Caki2 (cell line): ENCODE data around the gene AMH. TPM values are rescaled to one million over a fixed set of nuclear protein-coding genes. Genes with fewer than 3 reads are reported as not detected.

Source experiments
- DNase-seq: peaks from one replicate; pipeline ENCODE4 v3.0.0-alpha.2; 2015; ENCODE audit warnings: low read depth
- in situ Hi-C: cut with HindIII; loops from 2 replicates; pipeline ENCODE4 v1.10.0; 2016; ENCODE audit warnings: low sequenced_read_pairs, low pct_unique_long_range_greater_than_20kb, mixed read lengths
- total RNA-seq: library from RNA; depleted of rRNA; stranded (reverse); fragments of >200 nt; shearing (Covaris generic); gene quantifications from 2 replicates; pipeline ENCODE4 v1.2.3, GENCODE V29; 2014; ENCODE audit warnings: low replicate concordance

AMH gene
- total RNA-seq, 1 experiment from 2014 or later, result 3.0 TPM

DNA sequence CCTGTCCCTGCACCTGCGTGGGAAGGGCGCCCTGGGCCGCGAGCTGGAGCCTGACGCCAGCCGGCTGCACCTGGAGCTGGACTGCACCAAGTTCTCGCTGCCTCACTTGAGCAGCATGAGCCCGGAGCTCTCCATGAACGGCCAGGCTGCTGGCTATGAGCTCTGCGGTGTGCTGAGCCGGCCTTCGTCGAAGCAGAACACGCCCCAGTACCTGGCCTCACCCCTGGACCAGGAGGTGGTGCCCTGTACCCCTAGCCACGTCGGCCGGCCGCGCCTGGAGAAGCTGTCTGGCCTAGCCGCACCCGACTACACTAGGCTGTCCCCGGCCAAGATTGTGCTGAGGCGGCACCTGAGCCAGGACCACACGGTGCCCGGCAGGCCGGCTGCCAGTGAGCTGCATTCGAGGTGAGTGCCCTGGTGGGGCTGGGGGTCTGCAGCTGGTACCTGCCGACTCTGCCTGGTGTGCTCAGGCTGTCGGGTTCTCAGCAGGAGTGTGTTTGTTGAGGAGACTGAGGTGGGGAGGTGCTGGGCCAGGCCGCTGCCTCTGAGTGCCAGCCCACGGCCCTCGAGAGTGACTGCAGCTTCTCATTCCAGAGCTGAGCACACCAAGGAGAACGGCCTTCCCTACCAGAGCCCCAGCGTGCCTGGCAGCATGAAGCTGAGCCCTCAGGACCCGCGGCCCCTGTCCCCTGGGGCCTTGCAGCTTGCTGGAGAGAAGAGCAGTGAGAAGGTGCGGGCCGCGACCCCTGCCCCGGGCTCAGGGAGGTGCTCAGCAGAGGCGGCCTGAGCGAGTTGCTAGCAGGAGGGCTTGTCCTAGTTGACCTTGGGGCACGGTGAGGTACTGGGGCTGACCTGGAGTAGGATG, 32.5 kb upstream of the AMH start:
- no peak for DNase-seq
- in situ Hi-C loops, result no loop called here

DNA sequence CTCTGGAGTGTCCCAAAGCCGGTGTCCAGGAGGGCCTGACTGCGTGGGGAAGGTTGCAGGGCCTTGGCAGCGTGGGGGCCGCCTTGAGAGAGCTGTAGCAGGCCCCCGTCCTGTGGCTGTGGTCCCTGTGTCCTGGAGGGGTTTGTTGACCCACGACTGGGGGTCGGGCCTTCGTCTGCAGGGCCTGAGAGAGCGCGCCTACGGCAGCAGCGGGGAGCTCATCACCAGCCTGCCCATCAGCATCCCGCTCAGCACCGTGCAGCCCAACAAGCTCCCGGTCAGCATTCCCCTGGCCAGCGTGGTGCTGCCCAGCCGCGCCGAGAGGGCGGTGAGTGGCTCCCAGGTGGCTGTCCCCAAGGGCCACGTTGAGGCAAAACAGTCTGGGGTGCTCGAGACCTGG, 31.5 kb upstream of the AMH start:
- in situ Hi-C loops, result no loop called here
- DNase-seq, result no peak

DNA sequence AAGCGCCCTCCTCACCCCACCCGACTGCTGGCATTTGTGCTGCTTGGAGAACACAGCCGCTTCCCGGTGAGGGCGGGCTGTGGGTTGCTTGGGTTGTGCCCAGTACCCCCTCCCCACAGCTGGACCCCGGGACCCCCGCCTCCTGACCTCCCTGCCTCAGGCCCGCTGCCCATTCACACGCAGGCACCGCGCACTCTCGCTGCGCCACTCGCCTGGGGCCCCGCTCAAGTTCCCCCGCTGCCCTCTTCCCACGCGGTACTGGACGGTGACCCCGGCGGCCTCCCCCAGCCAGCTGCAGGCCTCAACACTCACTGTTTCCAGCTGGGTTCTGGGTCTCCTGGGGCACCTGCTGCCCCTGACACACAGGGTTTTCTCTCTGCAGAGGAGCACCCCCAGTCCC, 29.4 kb upstream of the AMH start:
- in situ Hi-C loops, result no loop called here
- DNase-seq, result no peak

DNA sequence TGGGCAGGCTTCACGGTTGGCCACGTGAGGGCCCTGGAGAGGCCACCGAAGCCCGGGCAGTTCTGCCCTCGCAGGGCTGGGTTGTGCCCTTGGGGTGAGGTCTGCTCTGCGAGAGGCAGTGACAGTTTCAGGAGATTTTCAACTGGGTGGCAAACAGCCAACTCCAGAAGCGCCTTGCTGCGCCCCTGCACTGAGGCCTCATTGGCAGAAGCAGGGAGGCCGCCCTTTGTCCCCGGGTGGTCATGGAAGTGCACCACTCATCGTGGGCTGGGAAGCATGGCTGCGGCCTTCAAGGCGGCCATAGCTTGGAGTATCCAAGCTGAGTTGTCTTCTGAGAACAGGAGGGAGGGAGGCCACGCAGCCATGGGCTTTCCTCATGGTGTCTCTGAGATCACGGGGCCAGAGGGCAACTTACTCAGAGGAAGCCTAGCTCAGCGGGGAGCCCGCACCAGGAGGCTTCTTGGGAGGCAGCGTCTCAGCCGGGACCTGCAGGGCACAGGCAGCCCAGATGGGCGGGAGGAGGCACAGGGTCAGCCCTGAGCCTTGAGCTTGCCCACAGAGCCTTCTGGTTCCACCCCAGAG, 27.8 kb upstream of the AMH start:
- in situ Hi-C loops, result no loop called here
- no peak for DNase-seq

DNA sequence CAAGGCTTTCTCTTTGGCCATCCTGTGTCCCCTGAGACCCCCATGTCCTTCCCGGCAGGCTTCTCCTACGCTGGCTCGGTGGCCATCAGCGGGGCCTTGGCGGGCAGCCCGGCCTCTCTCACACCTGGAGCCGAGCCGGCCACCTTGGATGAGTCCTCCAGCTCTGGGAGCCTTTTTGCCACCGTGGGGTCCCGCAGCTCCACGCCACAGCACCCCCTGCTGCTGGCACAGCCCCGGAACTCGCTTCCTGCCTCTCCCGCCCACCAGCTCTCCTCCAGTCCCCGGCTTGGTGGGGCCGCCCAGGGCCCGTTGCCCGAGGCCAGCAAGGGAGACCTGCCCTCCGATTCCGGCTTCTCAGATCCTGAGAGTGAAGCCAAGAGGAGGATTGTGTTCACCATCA, 27.2 kb upstream of the AMH start:
- in situ Hi-C loops, result no loop called here
- no peak for DNase-seq

DNA sequence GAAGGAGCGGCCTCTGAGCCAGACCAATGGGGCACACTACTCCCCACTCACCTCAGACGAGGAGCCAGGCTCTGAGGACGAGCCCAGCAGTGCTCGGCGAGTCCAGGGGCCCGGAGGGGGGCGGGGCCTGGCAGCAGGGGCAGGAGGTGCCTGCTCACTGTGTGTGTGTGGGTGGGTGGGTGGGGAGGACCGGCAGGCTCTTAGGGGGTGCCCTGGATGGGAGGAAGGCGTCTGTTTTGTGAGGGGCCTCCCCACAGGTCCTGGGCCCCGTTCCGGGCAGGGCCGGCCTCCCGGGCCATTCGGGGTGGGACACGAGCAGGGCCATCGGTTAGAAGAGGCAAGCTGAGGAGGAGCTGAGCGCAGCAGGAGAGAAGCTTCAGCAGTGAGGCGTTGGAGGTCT, 25.7 kb upstream of the AMH start:
- no peak for DNase-seq
- in situ Hi-C loops, result no loop called here

DNA sequence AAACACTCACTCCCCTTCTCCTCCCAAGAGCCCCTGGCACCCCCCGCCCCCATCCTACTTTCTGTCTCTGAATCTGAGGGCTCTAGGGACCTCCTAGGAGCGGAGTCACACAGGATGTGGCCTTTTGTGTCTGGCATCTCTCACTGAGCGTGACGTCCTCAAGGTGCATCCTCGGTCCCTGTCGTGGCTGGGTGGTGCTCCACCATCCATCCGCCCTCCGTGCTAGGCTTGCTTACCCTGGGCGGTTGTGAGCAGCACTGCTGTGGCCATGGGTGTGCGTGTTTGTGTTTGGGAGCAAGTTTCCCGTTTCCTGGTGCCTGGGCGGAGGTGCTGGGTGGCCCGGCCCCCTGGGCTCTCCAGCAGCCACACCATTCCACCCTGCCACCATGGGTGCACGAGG, 25.2 kb upstream of the AMH start:
- in situ Hi-C loops, result no loop called here
- no peak for DNase-seq

DNA sequence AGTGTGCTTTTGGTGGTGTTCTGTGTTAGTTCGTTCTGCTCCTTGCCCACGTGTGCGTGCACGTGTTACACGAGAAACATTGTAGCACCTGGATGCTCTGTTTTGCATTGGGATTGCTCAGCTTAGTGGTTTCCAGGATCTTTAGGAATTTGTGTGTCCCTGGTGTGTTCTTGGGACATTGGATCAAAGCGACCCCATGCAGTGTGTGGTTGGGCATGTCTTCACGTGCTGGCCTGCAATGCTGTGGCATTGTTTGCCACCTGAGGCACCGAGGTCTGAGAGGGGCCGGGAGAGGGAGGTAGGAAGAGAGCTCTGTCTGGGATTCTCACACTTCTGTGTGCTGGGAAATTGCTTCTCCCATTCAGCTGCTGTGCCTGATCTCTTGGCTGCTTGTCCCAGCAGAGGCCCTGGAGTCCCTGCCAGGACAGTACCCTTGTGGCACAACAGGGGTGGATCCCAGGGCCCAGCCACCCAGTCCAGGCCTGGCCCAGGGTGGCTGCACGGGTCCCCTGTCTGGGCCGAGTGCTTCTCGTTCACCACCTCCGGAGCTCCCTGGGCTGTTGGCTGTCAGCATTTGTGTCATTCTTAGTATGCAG, 24.3 kb upstream of the AMH start:
- no peak for DNase-seq
- in situ Hi-C loops, result no loop called here

DNA sequence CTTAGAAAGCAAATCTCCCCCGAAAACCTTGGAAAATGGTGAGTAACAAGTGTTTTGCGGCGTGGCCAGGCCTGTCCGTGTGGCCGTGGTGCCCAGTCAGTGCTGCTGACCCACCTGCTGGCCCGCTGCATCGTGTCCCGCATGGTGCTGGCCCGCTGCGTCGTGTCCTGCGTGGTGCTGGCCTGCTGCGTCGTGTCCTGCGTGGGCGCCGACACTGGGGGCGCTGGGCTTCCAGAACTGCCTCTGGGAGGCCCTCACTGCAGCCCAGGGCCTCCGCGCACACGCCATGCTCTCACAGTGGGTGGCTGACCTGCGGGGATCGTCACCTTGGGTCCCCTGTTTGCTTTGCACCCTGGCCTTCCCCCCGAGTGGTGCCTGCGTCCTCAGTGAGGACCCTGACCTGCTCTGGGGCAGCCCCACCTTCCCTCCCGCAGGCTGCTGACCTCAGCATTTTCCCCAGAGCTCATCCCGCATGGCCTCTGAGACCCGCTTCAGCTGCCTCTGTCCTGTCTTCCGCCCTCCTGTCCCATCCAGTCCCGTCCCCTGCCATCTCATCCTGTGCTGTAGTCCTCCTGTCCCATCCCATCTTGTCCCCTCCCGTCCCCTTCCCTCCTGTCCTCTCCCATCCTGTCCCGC, 23.6 kb upstream of the AMH start:
- in situ Hi-C loops, result no loop called here
- DNase-seq, result no peak

DNA sequence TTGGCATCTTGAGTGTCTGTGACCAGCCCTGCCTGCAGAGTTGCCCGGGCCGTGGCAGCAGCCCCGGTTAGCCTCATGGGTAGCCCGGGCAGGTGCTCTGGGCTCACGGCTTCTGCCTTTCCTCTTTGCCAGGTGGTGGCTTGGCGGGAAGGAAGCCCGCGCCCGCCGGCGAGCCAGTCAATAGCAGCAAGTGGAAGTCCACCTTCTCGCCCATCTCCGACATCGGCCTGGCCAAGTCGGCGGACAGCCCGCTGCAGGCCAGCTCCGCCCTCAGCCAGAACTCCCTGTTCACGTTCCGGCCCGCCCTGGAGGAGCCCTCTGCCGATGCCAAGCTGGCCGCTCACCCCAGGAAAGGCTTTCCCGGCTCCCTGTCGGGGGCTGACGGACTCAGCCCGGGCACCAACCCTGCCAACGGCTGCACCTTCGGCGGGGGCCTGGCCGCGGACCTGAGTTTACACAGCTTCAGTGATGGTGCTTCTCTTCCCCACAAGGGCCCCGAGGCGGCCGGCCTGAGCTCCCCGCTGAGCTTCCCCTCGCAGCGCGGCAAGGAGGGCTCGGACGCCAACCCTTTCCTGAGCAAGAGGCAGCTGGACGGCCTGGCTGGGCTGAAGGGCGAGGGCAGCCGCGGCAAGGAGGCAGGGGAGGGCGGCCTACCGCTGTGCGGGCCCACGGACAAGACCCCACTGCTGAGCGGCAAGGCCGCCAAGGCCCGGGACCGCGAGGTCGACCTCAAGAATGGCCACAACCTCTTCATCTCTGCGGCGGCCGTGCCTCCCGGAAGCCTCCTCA, 22.9 kb upstream of the AMH start:
- DNase-seq, result no peak
- in situ Hi-C loops, result no loop called here

DNA sequence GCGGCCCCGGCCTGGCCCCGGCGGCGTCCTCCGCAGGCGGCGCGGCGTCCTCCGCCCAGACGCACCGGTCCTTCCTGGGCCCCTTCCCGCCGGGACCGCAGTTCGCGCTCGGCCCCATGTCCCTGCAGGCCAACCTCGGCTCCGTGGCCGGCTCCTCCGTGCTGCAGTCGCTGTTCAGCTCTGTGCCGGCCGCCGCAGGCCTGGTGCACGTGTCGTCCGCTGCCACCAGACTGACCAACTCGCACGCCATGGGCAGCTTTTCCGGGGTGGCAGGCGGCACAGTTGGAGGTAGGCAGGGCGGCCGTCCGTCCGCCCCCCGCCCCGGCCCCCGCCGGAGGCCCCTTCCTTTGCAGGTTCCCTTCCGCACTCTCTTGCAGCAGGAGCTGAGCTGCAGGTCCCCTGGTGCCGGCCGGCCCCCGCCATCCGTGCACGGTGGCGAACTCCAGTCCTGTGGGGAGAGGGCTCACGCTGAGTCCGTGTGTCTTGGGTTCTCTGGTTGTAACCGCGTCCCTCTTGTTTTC, 22.2 kb upstream of the AMH start:
- in situ Hi-C loops, result no loop called here

DNA sequence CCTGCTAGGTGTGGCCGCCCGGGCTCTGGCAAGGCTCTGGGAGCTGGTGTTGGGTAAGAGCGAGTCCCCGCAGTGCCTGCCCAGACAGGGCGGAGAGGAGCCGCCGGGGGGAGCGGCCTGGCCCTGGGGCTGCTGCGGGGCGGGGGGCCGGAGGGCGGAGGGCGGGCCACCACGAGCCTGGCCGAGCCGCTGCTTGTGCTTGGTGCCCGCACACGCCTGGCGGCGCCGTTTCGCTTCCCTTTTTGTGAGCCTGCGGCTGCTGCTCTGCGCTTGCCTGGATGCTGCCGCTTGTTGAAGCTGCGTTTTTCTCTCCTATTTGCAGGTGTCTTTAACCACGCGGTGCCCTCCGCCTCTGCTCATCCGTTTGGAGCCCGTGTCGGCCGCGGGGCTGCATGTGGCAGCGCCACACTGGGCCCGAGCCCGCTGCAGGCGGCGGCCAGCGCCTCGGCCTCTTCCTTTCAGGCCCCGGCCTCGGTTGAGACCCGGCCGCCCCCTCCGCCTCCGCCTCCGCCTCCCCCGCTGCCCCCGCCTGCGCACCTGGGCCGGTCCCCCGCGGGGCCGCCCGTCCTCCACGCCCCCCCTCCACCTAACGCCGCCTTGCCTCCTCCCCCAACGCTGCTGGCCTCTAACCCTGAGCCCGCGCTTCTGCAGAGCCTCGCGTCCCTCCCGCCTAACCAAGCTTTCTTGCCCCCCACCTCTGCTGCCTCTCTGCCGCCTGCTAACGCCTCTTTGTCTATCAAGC, 21.5 kb upstream of the AMH start:
- DNase-seq, result no peak
- in situ Hi-C loops, result no loop called here

More for the DNA sequence above, 22.2 kb upstream of the AMH start:
- DNase-seq, result no peak

DNA sequence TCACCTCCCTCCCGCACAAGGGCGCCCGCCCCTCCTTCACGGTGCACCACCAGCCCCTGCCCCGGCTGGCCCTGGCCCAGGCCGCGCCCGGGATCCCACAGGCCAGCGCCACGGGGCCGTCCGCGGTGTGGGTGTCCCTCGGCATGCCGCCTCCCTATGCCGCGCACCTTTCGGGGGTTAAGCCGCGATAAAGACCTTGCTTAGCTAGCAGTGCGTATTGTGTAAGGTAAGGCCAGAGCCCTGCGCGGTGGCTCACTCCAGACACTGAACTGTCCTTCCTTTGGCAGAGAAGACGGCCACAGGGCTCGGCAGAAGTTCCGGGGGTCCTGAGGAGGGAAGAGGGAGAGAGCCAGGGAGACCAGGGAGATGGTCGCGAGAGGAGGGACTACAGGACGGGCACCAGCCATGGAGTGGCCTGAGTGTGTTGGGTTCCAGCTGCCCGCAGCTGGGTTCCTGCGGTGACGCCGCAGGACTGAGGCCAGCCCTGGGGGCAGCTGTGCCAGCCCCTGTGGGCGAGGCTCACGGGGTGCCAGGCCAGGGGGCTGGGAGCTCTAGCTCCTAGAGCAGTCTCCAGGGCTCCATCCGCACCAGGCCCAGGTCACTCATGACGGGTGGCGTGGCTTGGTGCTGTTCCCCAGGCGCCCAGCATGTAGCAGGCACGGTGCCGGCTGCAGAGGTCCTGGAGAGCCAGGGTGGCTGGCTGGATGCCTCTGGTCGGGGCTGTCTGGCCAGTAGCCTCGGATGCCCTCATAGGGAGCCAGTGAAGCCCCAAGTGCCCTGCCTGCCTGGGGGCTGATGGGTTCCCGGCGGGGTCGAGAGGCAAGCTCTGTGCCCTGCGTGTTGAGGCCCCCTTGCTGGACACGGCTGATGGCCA, 20.7 kb upstream of the AMH start:
- in situ Hi-C loops, result no loop called here

DNA sequence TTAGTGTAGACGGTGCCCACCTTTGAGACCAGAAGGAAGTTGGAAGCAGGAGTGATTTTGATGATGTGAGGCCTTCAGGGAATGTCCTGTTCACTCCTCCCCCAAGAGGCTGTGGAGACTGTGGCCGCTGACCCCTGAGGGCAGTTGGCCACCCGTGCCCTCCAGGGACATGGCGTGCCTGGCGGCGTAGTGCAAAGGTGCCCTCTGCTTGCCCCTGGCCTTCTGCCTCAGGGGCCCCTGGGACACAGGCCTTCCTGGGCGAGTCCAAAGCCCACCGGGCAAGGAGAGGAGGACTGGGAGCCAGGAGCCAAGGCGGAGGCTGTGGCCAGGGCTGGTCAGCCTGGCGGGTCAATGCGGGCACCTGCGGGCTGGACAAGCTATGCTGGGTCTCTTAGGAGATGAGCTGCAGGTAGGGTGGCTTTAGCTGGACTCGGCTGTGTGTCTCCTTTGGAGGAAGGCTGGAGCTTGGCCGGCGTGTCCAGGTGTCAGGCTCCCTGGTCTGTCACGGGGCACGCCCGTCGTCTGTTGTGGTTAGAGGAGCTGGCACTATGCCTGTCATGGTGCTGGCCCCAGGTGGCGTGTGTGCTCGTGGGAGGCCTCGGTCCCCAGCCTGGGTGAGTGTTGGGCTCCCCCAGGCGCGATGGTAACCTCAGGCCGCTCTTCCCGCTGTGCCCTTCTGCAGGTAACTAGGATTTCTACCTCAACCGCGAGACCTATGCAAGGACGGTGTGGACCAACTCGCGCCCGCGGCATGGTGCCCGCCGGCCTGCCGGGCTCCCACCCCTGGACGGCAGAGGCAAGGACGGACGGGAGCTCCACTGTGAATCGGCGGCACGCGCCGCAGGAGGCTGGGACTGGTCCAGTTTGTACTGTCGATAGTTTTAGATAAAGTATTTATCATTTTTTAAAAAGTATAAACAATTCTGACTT, 19.8 kb upstream of the AMH start:
- in situ Hi-C loops, result no loop called here
- DNase-seq, result no peak

More for the DNA sequence above, 20.7 kb upstream of the AMH start:
- DNase-seq, result no peak

DNA sequence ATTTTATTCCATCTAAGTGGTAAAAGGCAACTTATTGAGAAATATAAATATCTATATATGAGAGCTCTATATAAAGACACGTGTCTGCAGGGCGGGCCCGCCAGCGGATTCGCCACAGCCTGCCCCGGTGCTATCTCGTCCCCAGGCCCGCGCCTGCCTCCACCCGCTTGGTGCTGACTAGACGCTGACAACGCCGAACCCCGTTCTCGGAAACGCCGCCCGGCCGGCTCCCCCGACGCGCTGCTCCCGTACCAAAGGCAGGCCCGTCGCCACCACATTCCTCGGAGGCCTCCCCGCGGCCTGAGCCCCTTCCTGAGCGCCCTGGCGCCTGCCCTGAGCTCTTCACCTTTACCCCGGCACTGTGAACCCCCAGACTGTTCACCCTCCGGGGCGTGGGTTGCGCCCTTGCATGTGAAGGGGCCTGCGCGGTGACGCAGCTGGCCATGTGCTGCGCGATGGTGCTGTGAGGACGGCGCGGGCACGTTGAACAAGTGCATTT, 19.0 kb upstream of the AMH start:
- in situ Hi-C loops, result no loop called here
- DNase-seq, result no peak
